ENCODE measurements around the gene LTA.
A peak's percentile ranks its signal among the peaks of the same experiment; 100 is the strongest.

LTA gene, protein sequence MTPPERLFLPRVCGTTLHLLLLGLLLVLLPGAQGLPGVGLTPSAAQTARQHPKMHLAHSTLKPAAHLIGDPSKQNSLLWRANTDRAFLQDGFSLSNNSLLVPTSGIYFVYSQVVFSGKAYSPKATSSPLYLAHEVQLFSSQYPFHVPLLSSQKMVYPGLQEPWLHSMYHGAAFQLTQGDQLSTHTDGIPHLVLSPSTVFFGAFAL

GRCh38 chr6:31572041-31572911 is at the start of gene LTA:
TSS of gene LTA (plus strand) at chr6:31572289. CDS start at chr6:31572743, 454 bp downstream.
- DNase-seq = no peak

- DNase-seq = no peak
Observed at GRCh38 chr6:31525553-31525931, 46.5 kb upstream of the LTA start.

DNA sequence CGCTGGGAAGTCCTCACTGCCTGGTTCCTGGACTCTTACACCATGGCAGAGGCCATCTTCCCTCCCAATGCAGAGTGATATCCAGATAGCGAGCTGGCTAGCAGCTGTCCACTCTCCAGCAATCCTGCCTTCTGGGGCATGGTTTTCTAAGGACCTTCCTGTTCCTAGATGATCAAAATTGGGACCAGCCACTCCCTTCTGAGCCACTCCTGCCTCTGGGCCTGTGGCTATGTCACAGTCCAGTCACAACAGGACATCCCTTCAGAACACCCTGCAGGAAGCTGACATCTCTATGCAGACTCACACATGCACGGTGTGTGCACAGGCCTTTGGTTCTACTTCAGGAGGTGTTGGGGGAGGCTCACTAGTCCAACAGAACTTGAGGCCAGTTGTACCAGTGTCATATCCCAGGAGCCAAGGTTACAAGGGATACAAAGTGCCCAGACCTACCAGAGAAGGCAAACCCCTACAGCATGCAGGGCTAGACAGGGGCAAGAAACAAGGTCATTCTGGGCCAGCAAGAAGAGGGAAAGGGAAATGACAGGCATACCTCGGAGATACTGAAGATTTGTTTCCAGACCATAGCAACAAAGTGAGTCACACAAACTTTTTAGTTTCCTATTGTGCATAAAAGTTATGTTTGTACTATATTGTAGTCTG is 46.0 kb upstream of the LTA start:
- no peak for DNase-seq

GRCh38 chr6:31528307-31528777 is 43.7 kb upstream of the LTA start:
- no peak for DNase-seq

- DNase-seq = no peak
Observed at GRCh38 chr6:31528821-31529328, 43.2 kb upstream of the LTA start, which contains the start of gene MCCD1. TSS of gene MCCD1 (plus strand) at chr6:31528962. CDS start at chr6:31529015, 53 bp downstream.

- DNase-seq = no peak
Observed at GRCh38 chr6:31529329-31530150, 42.5 kb upstream of the LTA start.

GRCh38 chr6:31530659-31531058 is 41.4 kb upstream of the LTA start:
- DNase-seq = no peak

DNA sequence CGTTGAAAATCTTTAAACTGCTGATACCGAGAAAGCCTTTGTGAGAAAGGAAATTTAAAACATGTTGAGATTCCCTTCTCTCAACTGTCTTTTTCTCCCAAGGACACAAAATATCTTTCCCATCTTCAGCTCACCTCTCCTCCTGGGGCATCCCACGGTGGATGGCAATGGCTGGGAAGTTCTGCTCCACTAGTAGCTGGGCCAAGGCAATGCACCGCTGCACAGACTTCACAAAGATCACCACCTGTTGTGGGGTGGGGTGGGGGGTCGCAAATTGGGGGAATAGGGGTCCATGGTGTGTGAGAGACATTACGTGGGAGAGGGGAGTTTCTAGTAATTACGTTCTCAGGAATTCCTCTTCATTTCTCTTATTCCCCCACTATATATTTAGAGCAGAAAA is 40.9 kb upstream of the LTA start:
- no peak for DNase-seq

GRCh38 chr6:31531771-31532643 is 40.1 kb upstream of the LTA start:
- DNase-seq = no peak

DNA sequence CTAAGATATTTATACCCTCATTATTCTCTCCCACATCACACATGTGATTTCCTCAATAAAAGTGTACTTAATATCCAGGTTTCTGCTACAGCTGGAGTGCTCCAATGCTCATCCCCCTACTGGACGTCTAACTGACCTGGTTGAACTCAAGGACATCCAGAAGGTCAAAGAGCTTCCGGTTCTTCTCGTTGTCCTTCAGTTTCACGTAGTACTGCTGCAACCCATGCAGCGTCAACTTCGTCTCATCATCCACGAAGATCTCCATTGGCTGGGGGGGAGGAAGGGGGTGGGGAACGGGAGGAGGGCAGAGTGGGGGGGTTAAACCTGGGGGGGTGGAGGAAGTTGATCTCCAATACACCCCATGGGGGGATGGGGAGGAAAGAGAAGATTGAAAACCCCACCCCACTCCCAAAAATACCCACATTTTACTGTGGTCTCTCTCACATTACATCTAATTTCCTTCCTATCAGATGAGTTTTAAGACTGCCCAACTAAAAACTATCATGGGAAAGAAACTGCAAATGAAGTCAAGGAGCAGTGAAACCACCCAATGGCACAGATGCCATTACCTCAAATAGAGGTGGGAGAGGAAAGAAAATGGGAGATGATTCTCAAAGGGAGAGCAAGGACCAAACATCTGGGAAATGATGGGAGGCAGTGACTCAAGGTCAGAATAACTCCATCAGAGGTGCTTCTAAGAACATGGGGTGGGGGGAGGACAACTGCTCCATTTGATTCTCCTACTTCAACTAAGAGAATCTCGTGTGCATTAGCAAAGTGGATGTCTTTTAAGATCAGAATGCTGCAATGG is 39.2 kb upstream of the LTA start:
- no peak for DNase-seq

- no peak for DNase-seq
Observed at GRCh38 chr6:31533455-31533841, 38.6 kb upstream of the LTA start.

DNA sequence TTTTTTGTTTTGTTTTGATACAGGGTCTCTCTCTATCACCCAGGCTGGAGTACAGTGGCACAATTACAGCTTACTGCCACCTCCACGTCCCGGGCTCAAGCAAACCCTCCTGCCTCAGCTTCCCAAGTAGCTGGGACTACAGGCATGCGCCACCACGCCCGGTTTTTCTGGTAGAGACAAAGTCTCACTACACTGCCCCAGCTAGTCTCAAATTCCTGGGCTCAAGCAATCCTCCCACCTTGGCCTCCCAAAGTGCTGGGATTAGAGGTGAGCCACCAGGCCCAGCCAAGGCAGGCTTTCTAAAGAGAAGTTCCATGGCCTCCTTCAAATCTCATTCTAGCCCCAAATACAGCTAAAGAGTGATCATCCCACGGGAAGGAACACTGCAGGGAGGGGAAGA is 38.1 kb upstream of the LTA start:
- DNase-seq = no peak

DNA sequence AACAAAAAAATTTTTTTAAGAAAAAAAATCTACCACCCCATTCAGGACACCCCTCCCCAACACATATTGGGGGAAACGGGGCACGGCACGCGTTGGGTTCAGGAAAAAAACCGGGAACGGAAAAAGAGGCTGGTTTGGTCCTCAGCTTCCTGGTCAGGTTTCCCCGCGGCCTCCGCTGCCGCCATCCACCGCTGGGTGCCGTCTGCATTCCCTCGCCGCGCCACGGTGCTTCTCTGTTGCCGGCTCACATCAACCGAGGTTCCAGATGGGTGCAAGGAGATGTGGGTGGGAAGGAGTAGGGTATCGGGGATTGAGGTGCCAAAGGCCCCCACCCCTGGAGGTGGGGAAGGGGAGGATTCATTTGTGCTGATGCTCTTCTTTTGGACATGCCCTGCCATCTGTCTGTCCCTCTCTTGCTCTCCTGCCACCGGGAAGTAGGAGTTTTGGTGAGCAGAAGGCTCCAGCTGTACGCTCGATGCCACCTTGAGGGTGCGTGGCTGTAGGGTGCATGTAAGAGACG is 37.5 kb upstream of the LTA start:
- DNase-seq = no peak

- no peak for DNase-seq
Observed at GRCh38 chr6:31535538-31536324, 36.4 kb upstream of the LTA start.

- no peak for DNase-seq
Observed at GRCh38 chr6:31538805-31539400, 33.2 kb upstream of the LTA start.

GRCh38 chr6:31540640-31541039 is 31.4 kb upstream of the LTA start:
- no peak for DNase-seq

DNA sequence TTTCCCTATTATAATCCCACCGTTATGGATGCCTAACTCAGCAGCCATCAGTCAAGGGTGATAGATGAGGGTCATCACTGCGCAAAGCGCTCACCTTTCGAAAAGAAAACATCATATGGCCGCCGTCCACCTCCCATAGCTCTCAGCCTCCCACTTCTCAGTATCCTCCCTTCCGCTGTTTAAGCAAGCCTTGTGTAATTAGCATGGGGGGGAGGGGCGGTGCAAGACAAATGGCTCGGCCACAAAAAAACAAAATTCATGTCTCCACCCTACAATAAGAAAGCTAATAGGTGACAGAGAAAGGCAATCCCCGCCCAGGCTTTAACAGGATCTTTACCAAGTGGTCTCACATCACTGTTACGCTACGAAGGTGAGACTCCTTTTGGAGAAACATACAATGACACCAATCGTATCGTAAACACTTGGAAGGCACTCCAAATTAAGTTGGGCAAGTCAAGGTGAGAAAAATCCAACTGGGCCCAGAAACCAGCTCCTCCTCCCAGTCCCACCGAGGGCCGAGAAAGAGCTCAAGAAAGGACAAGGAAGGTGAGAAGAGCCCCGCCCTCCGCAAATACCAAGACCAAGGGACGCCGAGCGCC is 30.9 kb upstream of the LTA start:
- peak; percentile 5 for DNase-seq

- DNase-seq = peak; percentile 94
Observed at GRCh38 chr6:31541658-31542521, 30.2 kb upstream of the LTA start, which contains the start of gene DDX39B. TSS of gene DDX39B (minus strand) at chr6:31542003. CDS start at chr6:31540532, 1,471 bp downstream.

Measured in NCI-H187 treated with DMSO at 0.1 percent for 48 hours (cell line).